Measurements from ENCODE around the gene CRYBB2. TPM values are rescaled to one million over a fixed set of nuclear protein-coding genes. Genes with fewer than 3 reads are reported as not detected.
"Not testable (repeated sequence)": the region's sequence is repeated elsewhere in the genome, so short reads cannot be mapped to it uniquely, and the experiment has no call there.

CRYBB2 gene
- not detected for total RNA-seq (ENCODE audit: insufficient read depth, low replicate concordance)

GRCh38 chr22:25219211-25219689 is at the start of gene CRYBB2:
TSS of gene CRYBB2 (plus strand) at chr22:25219639. CDS start at chr22:25221430, 1,791 bp downstream.
- no peak for DNase-seq (ENCODE audit: low spot score)

- DNase-seq (ENCODE audit: low spot score) = no peak
Observed at GRCh38 chr22:25170426-25170980, 48.9 kb upstream of the CRYBB2 start.

- DNase-seq (ENCODE audit: low spot score) = no peak
Observed at GRCh38 chr22:25172153-25172552, 47.3 kb upstream of the CRYBB2 start.

GRCh38 chr22:25174156-25174887 is 45.1 kb upstream of the CRYBB2 start:
- DNase-seq (ENCODE audit: low spot score) = no peak

GRCh38 chr22:25174888-25175411 is 44.5 kb upstream of the CRYBB2 start:
- DNase-seq (ENCODE audit: low spot score) = no peak

GRCh38 chr22:25176175-25176574 is 43.3 kb upstream of the CRYBB2 start:
- no peak for DNase-seq (ENCODE audit: low spot score)

- DNase-seq (ENCODE audit: low spot score) = no peak
Observed at GRCh38 chr22:25176799-25177198, 42.6 kb upstream of the CRYBB2 start.

- DNase-seq (ENCODE audit: low spot score) = no peak
Observed at GRCh38 chr22:25177226-25177625, 42.2 kb upstream of the CRYBB2 start.

GRCh38 chr22:25177895-25178294 is 41.5 kb upstream of the CRYBB2 start:
- DNase-seq (ENCODE audit: low spot score) = no peak

- DNase-seq (ENCODE audit: low spot score) = not testable (repeated sequence)
Observed at GRCh38 chr22:25178348-25178747, 41.1 kb upstream of the CRYBB2 start.

- DNase-seq (ENCODE audit: low spot score) = not testable (repeated sequence)
Observed at GRCh38 chr22:25178869-25179631, 40.4 kb upstream of the CRYBB2 start.

GRCh38 chr22:25182131-25183110 is 37.0 kb upstream of the CRYBB2 start:
- DNase-seq (ENCODE audit: low spot score) = no peak

- DNase-seq (ENCODE audit: low spot score) = no peak
Observed at GRCh38 chr22:25183949-25184619, 35.4 kb upstream of the CRYBB2 start.

- DNase-seq (ENCODE audit: low spot score) = no peak
Observed at GRCh38 chr22:25186140-25186539, 33.3 kb upstream of the CRYBB2 start.

- no peak for DNase-seq (ENCODE audit: low spot score)
Observed at GRCh38 chr22:25187469-25187868, 32.0 kb upstream of the CRYBB2 start.

GRCh38 chr22:25192406-25192805 is 27.0 kb upstream of the CRYBB2 start:
- DNase-seq (ENCODE audit: low spot score) = no peak

GRCh38 chr22:25193130-25193529 is 26.3 kb upstream of the CRYBB2 start:
- DNase-seq (ENCODE audit: low spot score) = no peak

- no peak for DNase-seq (ENCODE audit: low spot score)
Observed at GRCh38 chr22:25193548-25193947, 25.9 kb upstream of the CRYBB2 start.

GRCh38 chr22:25196326-25196725 is 23.1 kb upstream of the CRYBB2 start:
- DNase-seq (ENCODE audit: low spot score) = no peak

- no peak for DNase-seq (ENCODE audit: low spot score)
Observed at GRCh38 chr22:25197340-25197739, 22.1 kb upstream of the CRYBB2 start.

Measured in umbilical cord (tissue), 2 donors.